Suppressor macrophage (primary cell): Measurements from ENCODE around the gene ZCCHC3.

ENCODE experiments used
- DNase-seq, 4 experiments: peaks; one replicate each; pipeline ENCODE4 v3.0.0-alpha.2; 2020 to 2022

The ZCCHC3 gene

DNA sequence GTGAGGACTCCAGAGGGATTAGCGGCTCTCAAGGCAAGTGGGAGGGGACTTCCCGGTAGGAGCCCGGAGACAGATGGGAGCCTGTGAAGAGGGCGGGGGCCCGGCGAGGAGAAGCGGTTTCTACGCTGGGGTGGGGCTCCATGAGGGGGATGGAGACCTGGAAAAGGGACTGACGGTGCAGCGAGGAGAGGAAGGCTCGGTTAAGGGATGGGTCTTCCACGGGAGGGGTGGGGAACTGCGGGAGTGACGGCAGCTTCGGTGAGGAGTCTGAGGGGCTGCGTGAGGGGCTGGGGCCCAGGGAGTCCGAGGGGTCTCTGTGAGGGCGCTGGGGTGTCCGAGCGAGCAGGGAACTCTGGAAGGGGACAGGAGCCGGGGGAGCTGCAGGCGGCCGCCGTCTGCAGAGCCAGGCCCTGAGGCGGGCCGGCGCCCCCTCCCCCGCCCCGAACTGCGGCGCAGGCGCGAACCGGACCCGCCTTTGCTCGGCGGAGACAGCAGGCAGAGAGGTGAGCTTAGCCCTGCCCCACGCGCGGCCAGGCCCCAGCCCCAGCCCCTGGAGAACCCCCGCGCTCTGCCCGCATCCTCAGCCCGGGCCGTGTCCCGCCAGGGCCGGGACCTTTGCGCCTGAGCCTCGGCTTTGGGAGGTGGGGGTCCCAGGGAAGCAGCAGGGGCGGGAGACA, 49.4 kb downstream of the ZCCHC3 start, which contains the start of gene NRSN2:
Gene NRSN2, plus strand, starts transcription at position 472 of the 677 bp plus-strand sequence. CDS start 2,533 bp downstream, outside the sequence.
- DNase-seq, result peak in 1 of 4 experiments; percentile 28

DNA sequence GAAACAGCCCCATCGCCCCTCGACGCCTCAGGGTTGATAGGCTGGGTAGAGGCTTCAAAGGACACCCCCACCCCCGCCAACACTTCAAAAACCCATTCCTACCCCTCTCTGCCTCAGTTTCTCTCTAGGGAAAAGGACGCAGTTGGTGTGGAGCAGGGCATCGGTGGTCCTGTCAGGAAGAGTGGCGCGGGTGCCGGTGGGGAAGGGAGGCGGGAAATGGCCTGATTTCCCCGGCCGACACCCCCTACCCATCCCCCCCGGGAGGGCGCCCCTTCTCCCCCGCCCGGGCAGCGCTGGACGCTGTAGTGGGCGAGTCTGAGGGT, 49.9 kb downstream of the ZCCHC3 start:
- DNase-seq, result no peak

- peak; percentile 68 to 87 (median 79) for DNase-seq
Measured at GRCh38 chr20:347640-348484, 50.5 kb downstream of the ZCCHC3 start.

- no peak for DNase-seq
Measured at GRCh38 chr20:348972-349841, 51.8 kb downstream of the ZCCHC3 start.
